ENCODE measurements around the gene MGAM2.

DNA sequence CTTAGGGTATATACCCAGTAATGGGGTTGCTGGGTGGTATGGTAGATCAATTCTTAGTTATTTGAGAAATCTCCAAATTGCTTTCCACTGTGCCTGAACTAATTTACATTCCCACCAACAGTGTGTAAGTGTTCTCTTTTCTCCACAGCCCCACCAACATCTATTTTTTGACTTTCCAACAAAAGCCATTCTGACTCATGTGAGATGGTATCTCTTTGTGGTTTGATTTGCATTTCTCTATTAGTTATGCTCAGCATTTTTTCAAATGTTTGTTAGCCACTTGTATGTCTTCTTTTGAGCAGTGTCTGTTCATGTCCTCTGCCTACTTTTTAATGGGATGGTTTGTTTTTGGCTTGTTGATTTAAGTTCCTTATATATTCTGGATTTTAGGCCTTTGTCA lies 66.4 kb downstream of the MGAM2 start:
- TF ChIP-seq CTCF (IDR thresholded peaks at IDR 0.05; ENCODE audit: low read depth, low read length): no peak
- TF ChIP-seq EZH2phosphoT487 (IDR thresholded peaks at IDR 0.05; ENCODE audit: low read depth): no peak

Measured in OCI-LY3 (cell line).